T-helper 2 cell treated with Interferon-gamma antibody and Interleukin-4, amounts not matched to agents 5 μg/mL and 100 μg/mL, for 36 hours (primary cell): ENCODE data around the gene ATXN1.
A peak's percentile ranks its signal among the peaks of the same experiment; 100 is the strongest.

Experiments used
- DNase-seq: peaks from one replicate; pipeline ENCODE4 v3.0.0; 2021; ENCODE audit warnings: low spot score
- H3K27ac Mint-ChIP-seq: one replicate; pipeline ENCODE4 v1.8.0; 2021; ENCODE audit warnings: mild to moderate bottlenecking, mixed read lengths
- H3K27me3 Mint-ChIP-seq: one replicate; pipeline ENCODE4 v1.8.0; 2021; ENCODE audit warnings: low read depth, mixed read lengths
- H3K36me3 Mint-ChIP-seq: one replicate; pipeline ENCODE4 v1.8.0; 2021; ENCODE audit warnings: low read depth, mixed read lengths
- H3K4me1 Mint-ChIP-seq: one replicate; pipeline ENCODE4 v1.8.0; 2021; ENCODE audit warnings: low read depth, mixed read lengths
- H3K4me3 Mint-ChIP-seq: one replicate; pipeline ENCODE4 v1.8.0; 2022; ENCODE audit warnings: mild to moderate bottlenecking, moderate library complexity, mixed read lengths
- H3K9me3 Mint-ChIP-seq: one replicate; pipeline ENCODE4 v1.8.0; 2021; ENCODE audit warnings: mixed read lengths

Gene ATXN1

GRCh38 chr6:16477367-16478149 is 283.7 kb downstream of the ATXN1 start:
- no peaks in the 10 kb centered on the region for H3K27me3 Mint-ChIP-seq
- H3K4me3 Mint-ChIP-seq = no peak overlapping the region
- peaks cover 73% of the 10 kb centered on the region for H3K4me1 Mint-ChIP-seq
- peaks cover 55% of the 10 kb centered on the region for H3K36me3 Mint-ChIP-seq
- H3K27ac Mint-ChIP-seq = peak overlapping the region; percentile 6
- no peak for DNase-seq
- H3K9me3 Mint-ChIP-seq = no peaks in the 10 kb centered on the region

GRCh38 chr6:16476861-16477260 is 284.4 kb downstream of the ATXN1 start:
- Mint-ChIP-seq H3K27me3 (no peaks in the 10 kb centered on the region), H3K36me3 (peaks cover 55% of the 10 kb centered on the region), H3K4me3 (no peak overlapping the region), H3K27ac (no peak overlapping the region), H3K4me1 (peaks cover 73% of the 10 kb centered on the region), H3K9me3 (no peaks in the 10 kb centered on the region)
- no peak for DNase-seq

GRCh38 chr6:16475494-16475781 is 285.8 kb downstream of the ATXN1 start:
- Mint-ChIP-seq H3K27ac (peak overlapping the region; percentile 89), H3K36me3 (peaks cover 49% of the 10 kb centered on the region), H3K4me1 (peaks cover 73% of the 10 kb centered on the region), H3K9me3 (no peaks in the 10 kb centered on the region), H3K4me3 (no peak overlapping the region), H3K27me3 (no peaks in the 10 kb centered on the region)
- DNase-seq = no peak

GRCh38 chr6:16474772-16475493 is 286.3 kb downstream of the ATXN1 start:
- H3K4me3 Mint-ChIP-seq = peak overlapping the region; percentile 44
- peaks cover 72% of the 10 kb centered on the region for H3K4me1 Mint-ChIP-seq
- H3K27me3 Mint-ChIP-seq = no peaks in the 10 kb centered on the region
- no peak for DNase-seq
- peak overlapping the region; percentile 89 for H3K27ac Mint-ChIP-seq
- H3K9me3 Mint-ChIP-seq = no peaks in the 10 kb centered on the region
- peaks cover 45% of the 10 kb centered on the region for H3K36me3 Mint-ChIP-seq

DNA sequence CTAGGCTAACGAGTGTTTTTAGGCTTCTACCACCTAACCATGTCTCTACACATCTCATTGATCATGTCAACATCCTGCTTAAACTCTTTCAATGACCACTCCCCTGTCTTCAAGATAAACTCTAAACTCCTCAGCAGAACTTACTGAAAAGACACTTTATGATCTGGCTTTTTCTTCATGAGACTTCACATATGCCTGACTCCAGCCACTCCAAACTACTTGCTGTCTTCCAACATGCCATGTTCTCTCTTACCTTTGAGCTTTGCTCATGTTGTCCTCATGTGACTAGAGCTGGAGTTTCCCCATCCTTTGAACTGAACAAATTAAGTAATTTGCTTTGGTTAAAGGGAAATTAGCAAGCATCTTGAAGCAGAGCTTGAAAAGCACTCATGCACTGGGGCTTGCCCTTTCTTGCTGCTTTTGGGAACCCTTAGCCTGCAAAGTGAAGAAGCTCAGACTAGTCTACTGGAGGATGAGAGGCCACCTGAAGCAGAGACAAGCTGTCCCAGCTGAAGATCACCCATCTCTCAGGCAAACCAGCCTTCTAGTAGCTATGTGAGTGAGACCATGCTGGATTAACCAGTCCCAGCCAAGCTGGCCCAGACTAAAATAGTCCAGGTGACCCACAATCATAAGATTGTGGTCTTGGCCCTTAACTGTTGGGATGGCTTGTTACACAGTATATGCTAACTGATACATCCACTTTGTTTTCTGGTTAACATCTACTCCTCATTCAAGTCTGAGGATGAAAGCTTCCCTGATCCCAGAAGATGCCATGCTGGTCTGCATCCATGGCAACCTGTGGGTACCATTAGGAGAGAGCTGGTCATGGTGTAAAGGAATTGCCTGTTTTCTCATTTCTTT is 287.1 kb downstream of the ATXN1 start:
- Mint-ChIP-seq H3K4me3 (peak overlapping the region; percentile 44), H3K4me1 (peaks cover 76% of the 10 kb centered on the region), H3K9me3 (no peaks in the 10 kb centered on the region), H3K27me3 (no peaks in the 10 kb centered on the region), H3K27ac (peak overlapping the region; percentile 89), H3K36me3 (peaks cover 43% of the 10 kb centered on the region)
- DNase-seq = no peak

DNA sequence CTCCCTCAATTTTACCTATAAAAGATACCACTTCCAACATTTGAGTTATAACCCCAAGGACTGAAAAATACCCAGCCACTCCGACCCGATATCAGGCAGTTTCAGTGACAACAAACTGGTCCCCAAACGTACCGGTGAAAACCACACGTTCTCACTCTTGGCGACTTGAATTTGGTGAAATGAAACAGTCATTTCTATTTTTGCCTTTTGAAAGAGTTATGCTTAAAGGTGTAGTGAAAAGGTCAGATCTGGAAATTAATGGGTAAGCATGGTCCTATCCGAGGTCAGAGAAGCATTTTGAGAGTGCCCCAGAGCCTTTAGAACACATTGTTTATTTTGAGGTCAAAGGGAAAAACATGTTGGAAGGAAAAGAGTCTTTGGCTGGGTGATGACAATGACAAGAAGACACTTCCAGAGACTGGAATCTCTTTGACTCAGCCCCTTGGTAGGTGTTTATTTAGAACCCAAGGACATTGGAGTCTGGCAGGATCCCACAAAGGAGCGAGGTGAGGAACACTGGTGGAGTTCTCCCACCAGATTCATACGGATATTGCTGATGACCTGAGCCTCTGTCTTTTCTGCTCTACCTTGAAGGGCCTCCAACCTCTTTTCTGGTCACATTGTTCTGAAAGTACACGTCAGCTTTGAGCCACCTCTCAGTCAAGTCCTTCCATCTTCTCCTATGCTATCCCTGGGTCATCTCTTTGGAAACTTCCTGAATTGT is 287.9 kb downstream of the ATXN1 start:
- peaks cover 77% of the 10 kb centered on the region for H3K4me1 Mint-ChIP-seq
- H3K9me3 Mint-ChIP-seq = no peaks in the 10 kb centered on the region
- peak; percentile 40 for DNase-seq
- peak overlapping the region; percentile 72 for H3K4me3 Mint-ChIP-seq
- H3K27me3 Mint-ChIP-seq = no peaks in the 10 kb centered on the region
- H3K36me3 Mint-ChIP-seq = peaks cover 45% of the 10 kb centered on the region
- H3K27ac Mint-ChIP-seq = peak overlapping the region; percentile 89

DNA sequence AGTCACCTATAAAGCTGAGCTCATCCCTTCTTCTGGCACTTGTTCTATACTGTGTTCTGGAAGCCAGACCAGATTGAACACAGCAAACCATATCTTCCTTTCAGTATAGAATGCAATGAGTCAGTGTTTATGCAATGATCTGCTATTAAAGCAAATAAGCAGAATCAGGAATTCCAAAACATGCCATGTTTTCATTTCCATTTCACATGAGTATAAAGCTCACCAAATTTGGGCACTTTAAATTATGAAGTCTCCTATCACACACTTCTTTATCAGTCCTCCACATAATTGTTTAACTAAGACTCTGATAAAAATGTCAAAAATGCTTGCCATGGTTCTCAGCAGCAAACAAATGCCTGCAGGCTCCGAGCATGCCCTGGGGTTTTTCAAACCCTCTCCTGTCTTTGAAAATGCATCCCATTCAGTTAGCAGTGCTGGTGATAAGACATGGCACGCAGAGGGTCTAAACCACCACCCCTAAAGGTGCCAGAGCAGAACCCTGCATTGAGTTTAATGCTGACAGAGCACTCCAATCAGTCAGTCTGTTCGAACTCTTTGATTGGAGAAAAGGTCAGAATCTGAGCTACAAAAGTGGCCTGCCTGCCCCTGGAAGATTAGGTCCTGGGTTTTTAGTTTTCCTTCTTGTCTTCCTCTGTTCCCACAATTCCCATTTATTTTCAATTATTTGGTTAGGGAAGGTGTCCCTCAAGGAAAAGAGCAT is 288.8 kb downstream of the ATXN1 start:
- Mint-ChIP-seq H3K27me3 (no peaks in the 10 kb centered on the region), H3K4me3 (peak overlapping the region; percentile 72), H3K36me3 (peaks cover 41% of the 10 kb centered on the region), H3K4me1 (peaks cover 72% of the 10 kb centered on the region), H3K27ac (peak overlapping the region; percentile 89), H3K9me3 (no peaks in the 10 kb centered on the region)
- DNase-seq = no peak

DNA sequence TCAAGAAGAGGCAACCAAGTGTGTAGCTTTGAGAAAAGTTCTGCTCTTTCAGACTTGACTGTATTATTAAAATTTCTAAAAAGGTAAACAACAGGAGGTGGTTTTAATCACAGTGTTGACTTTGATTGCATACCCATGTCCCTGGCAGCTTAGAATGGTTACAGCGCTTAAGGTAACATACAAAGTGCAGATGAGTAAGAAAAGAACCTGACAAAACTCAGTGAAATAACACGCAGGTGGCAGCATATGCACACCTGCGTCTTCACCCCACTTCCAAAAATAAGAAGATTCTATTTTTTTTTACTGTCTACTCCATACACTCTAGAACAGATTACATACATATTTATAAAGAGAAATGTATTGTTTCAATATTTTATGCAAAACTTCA is 289.4 kb downstream of the ATXN1 start:
- H3K27ac Mint-ChIP-seq = peak overlapping the region; percentile 73

GRCh38 chr6:16471222-16471909 is 289.9 kb downstream of the ATXN1 start:
- peaks cover 64% of the 10 kb centered on the region for H3K4me1 Mint-ChIP-seq
- no peak for DNase-seq
- H3K27ac Mint-ChIP-seq = peak overlapping the region; percentile 73
- peaks cover 34% of the 10 kb centered on the region for H3K36me3 Mint-ChIP-seq
- H3K27me3 Mint-ChIP-seq = no peaks in the 10 kb centered on the region
- H3K4me3 Mint-ChIP-seq = peak overlapping the region; percentile 48
- no peaks in the 10 kb centered on the region for H3K9me3 Mint-ChIP-seq

More for the DNA sequence above, 289.4 kb downstream of the ATXN1 start:
- H3K9me3 Mint-ChIP-seq = no peaks in the 10 kb centered on the region
- no peak overlapping the region for H3K4me3 Mint-ChIP-seq
- H3K4me1 Mint-ChIP-seq = peaks cover 68% of the 10 kb centered on the region
- peaks cover 36% of the 10 kb centered on the region for H3K36me3 Mint-ChIP-seq
- DNase-seq = no peak
- no peaks in the 10 kb centered on the region for H3K27me3 Mint-ChIP-seq

- Mint-ChIP-seq H3K4me3 (peak overlapping the region; percentile 48), H3K27me3 (no peaks in the 10 kb centered on the region), H3K36me3 (peaks cover 33% of the 10 kb centered on the region), H3K9me3 (no peaks in the 10 kb centered on the region), H3K27ac (peak overlapping the region; percentile 73), H3K4me1 (peaks cover 62% of the 10 kb centered on the region)
- no peak for DNase-seq
These were observed 290.6 kb downstream of the ATXN1 start for GRCh38 chr6:16470502-16471221.

DNA sequence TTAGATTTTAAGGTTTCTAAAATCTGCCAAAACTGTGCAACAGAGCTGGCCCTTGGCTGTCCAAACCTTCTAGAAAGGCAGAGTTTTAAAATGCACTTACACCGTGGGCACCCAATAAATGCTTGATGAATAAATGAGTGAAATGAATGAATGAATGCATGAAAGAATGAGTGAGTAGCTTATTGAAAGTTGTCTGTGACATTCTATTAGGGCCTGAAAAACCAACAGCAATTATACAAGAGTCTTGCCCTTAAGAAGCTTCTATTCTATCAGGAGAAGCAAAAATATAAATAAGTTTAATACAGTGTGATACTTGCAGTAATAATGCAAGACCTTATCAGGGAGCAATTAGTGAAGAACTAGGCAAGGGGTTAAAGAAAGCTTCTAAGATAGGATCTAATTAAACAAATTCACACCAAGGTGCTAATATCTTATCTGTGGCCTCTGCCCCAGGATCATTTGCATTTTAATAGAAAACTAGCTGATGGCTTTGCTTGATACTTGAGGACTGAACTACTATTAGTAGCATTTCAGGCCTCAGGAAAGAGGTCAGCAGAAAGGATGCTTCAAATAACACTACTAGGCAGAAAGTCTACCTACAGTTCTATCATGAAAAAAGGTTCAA is 292.2 kb downstream of the ATXN1 start:
- H3K4me1 Mint-ChIP-seq = peaks cover 54% of the 10 kb centered on the region

More for the DNA sequence above, 292.2 kb downstream of the ATXN1 start:
- no peak overlapping the region for H3K4me3 Mint-ChIP-seq
- no peaks in the 10 kb centered on the region for H3K27me3 Mint-ChIP-seq
- DNase-seq = no peak
- peaks cover 39% of the 10 kb centered on the region for H3K36me3 Mint-ChIP-seq
- H3K9me3 Mint-ChIP-seq = peaks cover 7% of the 10 kb centered on the region
- H3K27ac Mint-ChIP-seq = no peak overlapping the region
